OCI-LY3 (cell line): ENCODE measurements around the gene CHN2.

Source experiments
- H2AFZ ChIP-seq: fragments of 200-600, 300-600 bp; shearing (Covaris generic); 2 replicates; pipeline ENCODE4 v1.6.0; 2014; ENCODE audit warnings: antibody characterized with exemption, low read depth, low read length
- H3K27ac ChIP-seq: fragments of 200-600, 300-600 bp; sonication (generic); 2 replicates; pipeline ENCODE4 v1.5.1; 2014; ENCODE audit warnings: mild to moderate bottlenecking, low read length, moderate library complexity, mixed read lengths
- H3K27me3 ChIP-seq: fragments of 200-600, 300-600 bp; sonication (generic); 2 replicates; pipeline ENCODE4 v1.6.1; 2014; ENCODE audit warnings: low read depth, low read length, mixed read lengths
- H3K36me3 ChIP-seq: fragments of 200-600, 300-600 bp; sonication (generic); replicated peaks from 2 replicates; pipeline ENCODE3; 2014; ENCODE audit warnings: low read depth, low read length, mixed read lengths
- H3K4me1 ChIP-seq: fragments of 300-600, 200-600 bp; sonication (generic); 2 replicates; pipeline ENCODE4 v1.6.1; 2014; ENCODE audit warnings: low read length, mixed read lengths
- H3K4me2 ChIP-seq: fragments of 200-600, 300-600 bp; sonication (generic); 2 replicates; pipeline ENCODE4 v1.6.1; 2014; ENCODE audit warnings: low read length, mixed read lengths
- H3K4me3 ChIP-seq: fragments of 300-600, 200-600 bp; sonication (generic); 2 replicates; pipeline ENCODE4 v1.5.1; 2014; ENCODE audit warnings: antibody characterized with exemption, mild to moderate bottlenecking, low read length, moderate library complexity
- H3K79me2 ChIP-seq: fragments of 300-600, 200-600 bp; shearing (Covaris generic); 2 replicates; pipeline ENCODE4 v1.6.1; 2014; ENCODE audit warnings: mild to moderate bottlenecking, low read length, mixed read lengths
- H3K9ac ChIP-seq: fragments of 300-600, 200-600 bp; shearing (Covaris generic); 2 replicates; pipeline ENCODE4 v1.6.0; 2014; ENCODE audit warnings: mild to moderate bottlenecking, low read length, moderate library complexity
- H3K9me3 ChIP-seq: fragments of 200-600, 300-600 bp; shearing (Covaris generic); 2 replicates; pipeline ENCODE4 v1.6.1; 2014; ENCODE audit warnings: low read length, mixed read lengths; ENCODE audit not compliant: insufficient read depth
- H4K20me1 ChIP-seq: fragments of 200-600, 300-600 bp; sonication (generic); 2 replicates; pipeline ENCODE4 v1.6.1; 2016; ENCODE audit warnings: low read length, mixed read lengths; ENCODE audit not compliant: insufficient read depth
- CTCF ChIP-seq: fragments of 200-600, 300-600 bp; sonication (generic); IDR thresholded peaks from 2 replicates; pipeline ENCODE4 v1.5.1; 2014; ENCODE audit warnings: antibody characterized with exemption, low read length, low read depth
- EZH2phosphoT487 ChIP-seq: fragments of 200-600 bp; shearing (Covaris generic); IDR thresholded peaks from 2 replicates; pipeline ENCODE4 v1.6.1; 2018; ENCODE audit warnings: antibody characterized with exemption, mixed run types, low read depth

The CHN2 gene

GRCh38 chr7:29254591-29254990 is 60.0 kb downstream of the CHN2 start:
- TF ChIP-seq CTCF (no peak), EZH2phosphoT487 (no peak)
- H3K4me3 ChIP-seq = no peak overlapping the region
- H3K9ac ChIP-seq = no peak overlapping the region
- H3K27me3 ChIP-seq = peaks cover 6% of the 10 kb centered on the region; the same call in 1 of the 2 replicates
- no peak overlapping the region for H2AFZ ChIP-seq
- H3K36me3 ChIP-seq = no peaks in the 10 kb centered on the region
- no peaks in the 10 kb centered on the region for H4K20me1 ChIP-seq
- H3K4me2 ChIP-seq = no peak overlapping the region
- no peak overlapping the region for H3K27ac ChIP-seq
- H3K9me3 ChIP-seq = no peaks in the 10 kb centered on the region
- H3K4me1 ChIP-seq = no peaks in the 10 kb centered on the region
- no peaks in the 10 kb centered on the region for H3K79me2 ChIP-seq

- Histone ChIP-seq H3K27me3 (peaks cover 6% of the 10 kb centered on the region; the same call in 1 of the 2 replicates), H2AFZ (no peak overlapping the region), H3K36me3 (no peaks in the 10 kb centered on the region), H3K4me2 (no peak overlapping the region), H3K4me1 (no peaks in the 10 kb centered on the region), H4K20me1 (no peaks in the 10 kb centered on the region), H3K9me3 (no peaks in the 10 kb centered on the region), H3K9ac (no peak overlapping the region), H3K27ac (no peak overlapping the region), H3K79me2 (no peaks in the 10 kb centered on the region), H3K4me3 (no peak overlapping the region)
- TF ChIP-seq EZH2phosphoT487 (no peak), CTCF (no peak)
Measured at GRCh38 chr7:29255199-29255878, 60.8 kb downstream of the CHN2 start.

DNA sequence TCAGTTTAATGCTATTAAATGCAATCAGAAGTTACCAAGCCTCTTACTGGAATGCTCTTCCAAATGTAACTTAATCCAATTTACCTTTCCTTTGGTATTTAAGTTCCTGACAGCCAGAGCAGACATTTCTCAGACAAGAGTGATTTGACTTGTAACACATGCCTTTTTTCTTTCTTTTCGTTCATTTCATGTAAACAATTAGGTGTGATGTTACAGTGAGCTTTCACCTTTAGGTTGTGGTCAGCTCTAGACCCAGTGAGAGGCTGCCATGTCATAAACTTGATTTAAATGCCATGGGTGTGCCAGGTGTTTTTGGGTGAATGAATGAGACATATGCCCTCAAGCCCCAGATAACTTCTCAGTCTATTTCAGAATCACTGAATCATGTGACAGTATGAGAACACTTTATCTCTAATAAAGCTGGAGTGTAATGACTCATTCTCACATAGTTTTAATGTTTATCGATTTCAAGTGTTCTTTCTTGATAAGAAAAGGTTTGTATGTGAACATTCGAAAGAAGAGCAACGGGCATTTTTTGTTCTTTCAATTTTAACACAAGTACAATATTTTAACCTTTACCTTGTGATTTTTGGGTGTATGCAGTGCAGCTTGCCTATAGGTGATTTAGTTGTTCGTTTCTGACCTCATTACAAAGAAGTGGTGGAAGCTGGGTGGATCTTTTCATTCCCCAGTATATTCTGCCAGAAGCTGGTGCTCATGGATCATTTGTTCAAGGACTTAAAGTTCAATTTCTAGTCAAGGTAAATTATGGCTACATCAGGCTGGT is 61.5 kb downstream of the CHN2 start:
- no peak for TF ChIP-seq CTCF
- no peak for TF ChIP-seq EZH2phosphoT487
- H3K79me2 ChIP-seq = no peaks in the 10 kb centered on the region

GRCh38 chr7:29256693-29257002 is 62.1 kb downstream of the CHN2 start:
- TF ChIP-seq EZH2phosphoT487 (no peak), CTCF (no peak)
- Histone ChIP-seq H3K79me2 (no peaks in the 10 kb centered on the region), H2AFZ (no peak overlapping the region), H3K4me3 (no peak overlapping the region), H3K4me1 (no peaks in the 10 kb centered on the region), H3K9ac (no peak overlapping the region), H3K27me3 (peaks cover 6% of the 10 kb centered on the region; the same call in 1 of the 2 replicates), H3K9me3 (no peaks in the 10 kb centered on the region), H3K4me2 (no peak overlapping the region), H3K36me3 (no peaks in the 10 kb centered on the region), H3K27ac (no peak overlapping the region), H4K20me1 (no peaks in the 10 kb centered on the region)

More for the DNA sequence above, 61.5 kb downstream of the CHN2 start:
- Histone ChIP-seq H4K20me1 (no peaks in the 10 kb centered on the region), H3K9ac (no peak overlapping the region), H3K4me2 (no peak overlapping the region), H3K36me3 (no peaks in the 10 kb centered on the region), H3K27me3 (peaks cover 6% of the 10 kb centered on the region; the same call in 1 of the 2 replicates), H3K4me3 (no peak overlapping the region), H3K4me1 (no peaks in the 10 kb centered on the region), H2AFZ (no peak overlapping the region), H3K27ac (no peak overlapping the region), H3K9me3 (no peaks in the 10 kb centered on the region)
